AG04450 (cell line): ENCODE results near the gene CTBP2. TPM values are rescaled to one million over a fixed set of nuclear protein-coding genes. Genes with fewer than 3 reads are reported as not detected.

Source experiments
- CTCF ChIA-PET: fragments of 300-600, 350-600 bp; formaldehyde crosslinking; extraction: SDS; loops from one replicate; lab custom pipeline; 2022; ENCODE audit warnings: antibody characterized with exemption, inconsistent platforms; lab: Charles Lee
- POLR2A ChIA-PET: fragments of 350-600 bp; formaldehyde crosslinking; extraction: SDS; loops from one replicate; lab custom pipeline; 2021; ENCODE audit warnings: antibody characterized with exemption, inconsistent platforms; lab: Yijun Ruan, JAX
- DNase-seq: peaks from one replicate; pipeline ENCODE4 v3.0.0-alpha.2; 2011; ENCODE audit warnings: low read depth, low spot score
- H3K27ac ChIP-seq: one replicate; pipeline ENCODE4 v1.5.1; 2012; ENCODE audit warnings: low read depth, low read length, control low read depth
- H3K27me3 ChIP-seq: one replicate; pipeline ENCODE4 v1.6.0; 2012; ENCODE audit warnings: low read length; ENCODE audit not compliant: control insufficient read depth, insufficient read depth
- H3K4me3 ChIP-seq: 2 replicates; pipeline ENCODE4 v1.5.1; 2011; ENCODE audit warnings: mild to moderate bottlenecking, low read depth, low read length, control low read depth
- H3K9me3 ChIP-seq: 2 replicates; pipeline ENCODE4 v1.5.1; 2012; ENCODE audit warnings: low read length; ENCODE audit not compliant: control insufficient read depth, insufficient read depth
- CTCF ChIP-seq: IDR thresholded peaks from 2 replicates; pipeline ENCODE4 v1.5.1; 2011; ENCODE audit warnings: low read depth, low read length, control low read depth, inconsistent platforms
- polyA plus RNA-seq: library from polyadenylated mRNA; depleted of rRNA; stranded (reverse); fragments of >200 nt; gene quantifications from 2 replicates; pipeline ENCODE4 v1.2.3, GENCODE V29; 2011

CTBP2 gene
- polyA plus RNA-seq, 1 experiment = 52.5 TPM

- Histone ChIP-seq H3K9me3 (no peaks in the 10 kb centered on the region), H3K27me3 (no peaks in the 10 kb centered on the region)
- CTCF ChIA-PET = no interaction called here
These were observed 208.2 kb downstream of the CTBP2 start for GRCh38 chr10:124952123-124952522.

GRCh38 chr10:124949543-124949942 lies 210.8 kb downstream of the CTBP2 start:
- ChIA-PET POLR2A (no interaction called here), CTCF (interaction anchor here (0.6 kb wide), 1 partner anchor 18 kb away, joined by 3 read pairs; no protein-coding TSS in a partner anchor)
- no peak for DNase-seq

More at GRCh38 chr10:124952123-124952522, 208.2 kb downstream of the CTBP2 start:
- DNase-seq = no peak
- POLR2A ChIA-PET = no interaction called here
- Histone ChIP-seq H3K4me3 (no peak overlapping the region), H3K27ac (no peak overlapping the region)
- TF ChIP-seq CTCF = no peak

GRCh38 chr10:124946945-124947344 lies 213.4 kb downstream of the CTBP2 start:
- H3K27me3 ChIP-seq = no peaks in the 10 kb centered on the region
- no peak overlapping the region for H3K4me3 ChIP-seq
- no peak overlapping the region for H3K27ac ChIP-seq
- TF ChIP-seq CTCF = no peak
- H3K9me3 ChIP-seq = no peaks in the 10 kb centered on the region
- no peak for DNase-seq
- ChIA-PET POLR2A (no interaction called here), CTCF (no interaction called here)

More at GRCh38 chr10:124949543-124949942, 210.8 kb downstream of the CTBP2 start:
- Histone ChIP-seq H3K27me3 (no peaks in the 10 kb centered on the region), H3K9me3 (no peaks in the 10 kb centered on the region), H3K27ac (no peak overlapping the region), H3K4me3 (no peak overlapping the region)
- TF ChIP-seq CTCF = no peak

GRCh38 chr10:124944982-124945381 lies 215.4 kb downstream of the CTBP2 start:
- TF ChIP-seq CTCF = no peak
- CTCF ChIA-PET = no interaction called here
- no peak for DNase-seq
- Histone ChIP-seq H3K4me3 (no peak overlapping the region), H3K9me3 (no peaks in the 10 kb centered on the region), H3K27me3 (no peaks in the 10 kb centered on the region), H3K27ac (peak overlapping the region; percentile 12)
- POLR2A ChIA-PET = no interaction called here

GRCh38 chr10:124943301-124944092 lies 216.9 kb downstream of the CTBP2 start:
- CTCF ChIA-PET = interaction anchor here (1.3 kb wide), 1 partner anchor 19 kb away, joined by 3 read pairs; no protein-coding TSS in a partner anchor
- Histone ChIP-seq H3K27me3 (no peaks in the 10 kb centered on the region), H3K27ac (peak overlapping the region; percentile 79), H3K9me3 (no peaks in the 10 kb centered on the region), H3K4me3 (no peak overlapping the region)
- DNase-seq = peak; percentile 88
- POLR2A ChIA-PET = interaction anchor here (0.6 to 2.1 kb wide), 8 partner anchors 17 to 152 kb away, joined by 3 to 10 read pairs (median 4); partner anchors contain the start of gene EEF1AKMT2
- TF ChIP-seq CTCF = no peak
